Erythroblast (primary cell): ENCODE measurements around the gene GRM7.

ENCODE experiments used
- GATA1 ChIP-seq: IDR thresholded peaks from 2 replicates; pipeline ENCODE4 v1.6.1; 2011; ENCODE audit warnings: low read depth, mild to moderate bottlenecking, control low read depth, low read length, moderate library complexity
- POLR2A ChIP-seq: IDR thresholded peaks from 2 replicates; pipeline ENCODE4 v1.6.1; 2011; ENCODE audit warnings: mild to moderate bottlenecking, low read length

- no peak for TF ChIP-seq POLR2A
- no peak for TF ChIP-seq GATA1
Measured at GRCh38 chr3:6827453-6827852, 33.5 kb upstream of the GRM7 start.
